GM21619 (cell line): ENCODE measurements around the gene FUT9.

Source experiments
- ATAC-seq: cut with Tn5 transposase; IDR thresholded peaks from one replicate; pipeline ENCODE4 v1.9.1; 2021; ENCODE audit not compliant: unreplicated experiment

FUT9 gene

GRCh38 chr6:96015518-96016333 is at the start of gene FUT9:
Gene FUT9 (plus strand): TSS chr6:96015974. CDS start chr6:96203156, 187,182 bp downstream.
- no peak for ATAC-seq

- no peak for ATAC-seq
These were observed 48.2 kb upstream of the FUT9 start for GRCh38 chr6:95967594-95967993.

GRCh38 chr6:95973976-95974375 is 41.8 kb upstream of the FUT9 start:
- ATAC-seq, result no peak

GRCh38 chr6:95978230-95978629 is 37.5 kb upstream of the FUT9 start:
- ATAC-seq, result no peak

- no peak for ATAC-seq
These were observed 23.9 kb upstream of the FUT9 start for GRCh38 chr6:95991906-95992305.

GRCh38 chr6:95994151-95994550 is 21.6 kb upstream of the FUT9 start:
- ATAC-seq, result no peak

GRCh38 chr6:95998133-95998532 is 17.6 kb upstream of the FUT9 start:
- no peak for ATAC-seq

- no peak for ATAC-seq
These were observed 13.7 kb upstream of the FUT9 start for GRCh38 chr6:96001891-96002575.

- ATAC-seq, result no peak
These were observed 13.2 kb upstream of the FUT9 start for GRCh38 chr6:96002576-96002910.

GRCh38 chr6:96002912-96003311 is 12.9 kb upstream of the FUT9 start:
- no peak for ATAC-seq

GRCh38 chr6:96007663-96008062 is 8.1 kb upstream of the FUT9 start:
- no peak for ATAC-seq

- ATAC-seq, result no peak
These were observed 2.2 kb upstream of the FUT9 start for GRCh38 chr6:96013531-96013930.

- ATAC-seq, result no peak
These were observed 792 bp upstream of the FUT9 start for GRCh38 chr6:96014846-96015517.

- ATAC-seq, result no peak
These were observed 728 bp downstream of the FUT9 start for GRCh38 chr6:96016334-96017069.

- ATAC-seq, result no peak
These were observed 1.2 kb downstream of the FUT9 start for GRCh38 chr6:96017070-96017359.

- no peak for ATAC-seq
These were observed 6.5 kb downstream of the FUT9 start for GRCh38 chr6:96022225-96022624.

GRCh38 chr6:96032661-96033060 is 16.9 kb downstream of the FUT9 start:
- ATAC-seq, result no peak

- ATAC-seq, result no peak
These were observed 35.8 kb downstream of the FUT9 start for GRCh38 chr6:96051555-96051954.

GRCh38 chr6:96058082-96058481 is 42.3 kb downstream of the FUT9 start:
- no peak for ATAC-seq

- ATAC-seq, result no peak
These were observed 43.8 kb downstream of the FUT9 start for GRCh38 chr6:96059586-96059985.

GRCh38 chr6:96060249-96060648 is 44.5 kb downstream of the FUT9 start:
- no peak for ATAC-seq

- ATAC-seq, result no peak
These were observed 49.4 kb downstream of the FUT9 start for GRCh38 chr6:96065213-96065612.
